Measurements from ENCODE around the gene SYNPR. TPM values are rescaled to one million over a fixed set of nuclear protein-coding genes. Genes with fewer than 3 reads are reported as not detected.

Gene SYNPR
- total RNA-seq, 1 donor from 2014 or later = 13.2 TPM

- Mint-ChIP-seq H3K4me1 (ENCODE audit: low read depth) (peaks cover 13% of the 10 kb centered on the region), H3K4me3 (ENCODE audit: low read depth) (no peak overlapping the region), H3K27me3 (no peaks in the 10 kb centered on the region), H3K9me3 (ENCODE audit: low read depth) (no peaks in the 10 kb centered on the region), H3K36me3 (ENCODE audit: insufficient read depth) (peaks cover 3% of the 10 kb centered on the region), H3K27ac (peak overlapping the region; percentile 8)
- DNase-seq (ENCODE audit: low spot score, unreplicated experiment) = no peak
- no peak for TF ChIP-seq CTCF (IDR thresholded peaks at IDR 0.05; ENCODE audit: unreplicated experiment)
Observed at GRCh38 chr3:63555767-63556166, 277.7 kb downstream of the SYNPR start.

- Mint-ChIP-seq H3K27me3 (no peaks in the 10 kb centered on the region), H3K4me1 (ENCODE audit: low read depth) (peaks cover 13% of the 10 kb centered on the region), H3K4me3 (ENCODE audit: low read depth) (no peak overlapping the region), H3K9me3 (ENCODE audit: low read depth) (no peaks in the 10 kb centered on the region), H3K36me3 (ENCODE audit: insufficient read depth) (peaks cover 3% of the 10 kb centered on the region), H3K27ac (no peak overlapping the region)
- TF ChIP-seq CTCF (IDR thresholded peaks at IDR 0.05; ENCODE audit: unreplicated experiment) = no peak
- DNase-seq (ENCODE audit: low spot score, unreplicated experiment) = no peak
Observed at GRCh38 chr3:63556401-63556800, 278.3 kb downstream of the SYNPR start.

- no peaks in the 10 kb centered on the region for H3K9me3 Mint-ChIP-seq (ENCODE audit: low read depth)
Observed at GRCh38 chr3:63557912-63558311, 279.8 kb downstream of the SYNPR start.

GRCh38 chr3:63559884-63560283 lies 281.8 kb downstream of the SYNPR start:
- Mint-ChIP-seq H3K4me3 (ENCODE audit: low read depth) (no peak overlapping the region), H3K36me3 (ENCODE audit: insufficient read depth) (peaks cover 3% of the 10 kb centered on the region), H3K27me3 (no peaks in the 10 kb centered on the region), H3K27ac (no peak overlapping the region), H3K9me3 (ENCODE audit: low read depth) (no peaks in the 10 kb centered on the region), H3K4me1 (ENCODE audit: low read depth) (peaks cover 26% of the 10 kb centered on the region)
- no peak for TF ChIP-seq CTCF (IDR thresholded peaks at IDR 0.05; ENCODE audit: unreplicated experiment)
- no peak for DNase-seq (ENCODE audit: low spot score, unreplicated experiment)

More at GRCh38 chr3:63557912-63558311, 279.8 kb downstream of the SYNPR start:
- Mint-ChIP-seq H3K27me3 (no peaks in the 10 kb centered on the region), H3K4me3 (ENCODE audit: low read depth) (no peak overlapping the region), H3K36me3 (ENCODE audit: insufficient read depth) (peaks cover 3% of the 10 kb centered on the region), H3K27ac (no peak overlapping the region), H3K4me1 (ENCODE audit: low read depth) (peaks cover 24% of the 10 kb centered on the region)
- DNase-seq (ENCODE audit: low spot score, unreplicated experiment) = no peak
- no peak for TF ChIP-seq CTCF (IDR thresholded peaks at IDR 0.05; ENCODE audit: unreplicated experiment)

- no peak overlapping the region for H3K27ac Mint-ChIP-seq
- H3K27me3 Mint-ChIP-seq = no peaks in the 10 kb centered on the region
- peaks cover 6% of the 10 kb centered on the region for H3K36me3 Mint-ChIP-seq (ENCODE audit: insufficient read depth)
- H3K9me3 Mint-ChIP-seq (ENCODE audit: low read depth) = no peaks in the 10 kb centered on the region
- no peak for TF ChIP-seq CTCF (IDR thresholded peaks at IDR 0.05; ENCODE audit: unreplicated experiment)
- no peak for DNase-seq (ENCODE audit: low spot score, unreplicated experiment)
- no peak overlapping the region for H3K4me3 Mint-ChIP-seq (ENCODE audit: low read depth)
- H3K4me1 Mint-ChIP-seq (ENCODE audit: low read depth) = peaks cover 16% of the 10 kb centered on the region
Observed at GRCh38 chr3:63561879-63562278, 283.8 kb downstream of the SYNPR start.
